Measurements from ENCODE around the gene DMRT1.

The DMRT1 gene

DNA sequence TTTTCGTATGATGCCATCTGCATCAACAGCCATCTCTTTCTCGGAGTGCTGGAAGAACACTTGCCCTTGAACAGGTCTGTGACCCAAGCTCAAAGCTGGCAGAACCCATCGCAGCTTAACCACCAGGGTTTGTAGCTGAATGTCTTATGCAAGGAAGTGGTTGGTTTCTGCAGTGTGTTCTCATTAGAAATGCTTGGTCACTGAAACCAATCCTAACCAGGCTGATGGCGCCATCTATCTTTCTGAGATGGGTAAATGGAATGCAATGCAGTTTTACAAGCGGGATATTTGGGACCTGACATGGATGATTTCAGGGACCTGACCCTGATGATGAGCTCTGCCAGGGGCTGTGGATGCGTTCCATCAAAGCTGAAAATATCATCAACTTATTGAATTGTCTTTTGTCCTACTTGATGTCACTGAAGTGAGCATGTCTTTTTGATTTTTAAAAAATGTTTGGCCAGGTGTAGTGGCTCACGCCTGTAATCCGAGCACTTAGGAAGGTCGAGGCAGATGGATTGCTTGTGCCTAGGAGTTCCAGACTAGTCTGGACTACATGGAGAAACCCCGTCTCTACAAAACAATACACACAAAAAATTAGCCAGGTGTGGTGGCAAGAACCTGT lies 163.7 kb downstream of the DMRT1 start:
- DNase-seq = peak; percentile 86

DNA sequence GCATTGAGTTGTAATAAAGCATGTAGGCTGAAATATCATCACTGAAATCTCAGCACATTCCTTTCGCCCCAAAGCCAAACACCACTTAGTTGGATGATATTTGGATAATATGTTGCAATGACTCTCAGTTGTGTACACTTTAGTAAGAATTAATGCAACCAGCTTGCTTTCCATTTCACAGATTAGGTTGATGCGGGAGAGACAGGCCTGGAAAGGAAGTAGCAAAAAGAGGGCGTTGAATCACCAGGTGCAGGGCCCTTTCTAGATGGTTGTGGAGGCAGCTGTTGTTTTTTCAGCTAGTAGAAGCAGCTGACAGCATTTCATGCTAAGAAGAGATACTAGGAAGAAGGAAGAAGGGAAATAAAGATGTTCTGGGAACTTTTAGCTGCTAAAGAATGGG lies 165.8 kb downstream of the DMRT1 start:
- no peak for DNase-seq

DNA sequence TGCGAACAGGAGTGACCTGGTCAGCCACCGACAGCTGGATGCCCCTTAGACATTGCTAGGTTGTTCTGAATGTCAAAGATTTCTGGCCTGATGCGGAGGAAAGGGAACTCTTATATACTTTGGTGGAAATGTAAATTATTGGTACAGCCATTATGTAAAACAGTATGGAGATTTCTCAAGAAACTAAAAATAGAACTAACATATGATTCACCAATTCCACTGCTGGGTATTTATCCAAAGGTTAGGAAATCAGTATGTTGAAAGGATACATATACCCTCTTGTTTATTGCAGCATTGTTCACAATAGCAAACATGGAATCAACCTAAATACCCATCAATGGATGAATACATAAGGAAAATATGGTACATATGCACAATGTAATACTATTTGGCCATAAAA lies 166.7 kb downstream of the DMRT1 start:
- no peak for DNase-seq

DNA sequence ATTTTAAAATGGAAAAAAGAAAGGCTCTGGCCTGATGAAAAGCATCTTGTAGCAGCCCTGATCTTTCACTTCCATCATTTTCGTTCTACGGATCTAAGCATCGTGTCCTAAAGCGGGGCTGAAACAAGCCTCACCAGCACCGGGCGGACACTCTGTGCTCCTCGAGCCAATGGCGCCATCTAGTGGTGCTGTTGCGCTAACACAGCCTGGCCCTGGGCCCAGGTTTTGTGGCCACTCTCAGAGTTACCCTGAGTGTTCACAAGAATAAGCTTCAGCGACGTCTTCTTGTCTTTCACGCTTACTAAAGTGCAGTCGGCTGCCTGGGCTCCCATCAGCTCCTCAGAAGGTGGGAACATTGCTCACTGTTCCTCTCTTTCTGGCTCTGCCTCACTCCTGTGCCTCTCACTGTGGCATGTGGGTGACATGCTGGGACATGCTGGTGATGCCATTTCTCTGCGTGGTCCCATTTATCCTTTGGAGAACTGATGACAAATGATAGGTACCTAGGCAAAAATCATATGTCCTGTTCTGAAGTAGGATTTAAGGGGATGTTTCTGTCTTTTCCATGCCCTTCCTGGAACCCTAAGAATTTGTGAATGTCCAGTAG lies 167.7 kb downstream of the DMRT1 start:
- peak; percentile 94 for DNase-seq

DNA sequence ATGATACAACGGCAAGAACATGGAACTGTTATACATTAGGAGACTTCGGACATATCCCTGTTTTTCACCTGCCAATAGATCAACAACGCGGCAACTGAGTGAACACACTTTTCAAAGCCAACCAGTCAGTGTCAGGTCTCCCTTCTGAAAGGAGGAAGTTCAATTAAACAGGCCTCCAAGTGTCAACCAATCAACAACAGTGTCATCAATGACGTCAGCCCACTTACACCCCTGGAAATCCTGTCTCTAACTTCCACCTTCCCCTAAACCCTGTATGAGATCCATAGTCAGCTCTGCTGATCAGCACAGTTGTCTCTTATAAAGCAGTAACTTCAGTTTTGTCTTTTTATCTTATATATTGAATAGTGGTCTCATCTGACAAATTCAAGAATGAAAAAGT lies 171.5 kb downstream of the DMRT1 start:
- no peak for DNase-seq

DNA sequence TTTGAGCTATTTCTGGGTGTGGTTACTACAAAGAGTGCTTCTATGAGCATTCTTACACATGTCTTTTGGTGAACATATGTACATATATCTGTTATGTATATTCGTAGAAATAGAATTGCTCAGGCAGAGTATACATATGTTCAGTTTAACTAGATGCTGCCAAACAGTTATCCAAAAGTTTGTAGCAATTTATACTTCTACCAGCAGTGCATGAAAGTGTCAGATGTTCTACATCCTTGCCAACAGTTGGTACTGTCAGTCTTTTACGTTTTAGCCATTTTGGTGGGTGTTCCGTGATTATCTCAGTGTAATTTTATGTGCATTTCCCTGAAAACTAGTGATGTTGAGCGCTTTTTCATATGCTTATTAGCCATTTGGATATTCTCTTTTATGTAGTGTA lies 172.7 kb downstream of the DMRT1 start:
- DNase-seq = no peak

DNA sequence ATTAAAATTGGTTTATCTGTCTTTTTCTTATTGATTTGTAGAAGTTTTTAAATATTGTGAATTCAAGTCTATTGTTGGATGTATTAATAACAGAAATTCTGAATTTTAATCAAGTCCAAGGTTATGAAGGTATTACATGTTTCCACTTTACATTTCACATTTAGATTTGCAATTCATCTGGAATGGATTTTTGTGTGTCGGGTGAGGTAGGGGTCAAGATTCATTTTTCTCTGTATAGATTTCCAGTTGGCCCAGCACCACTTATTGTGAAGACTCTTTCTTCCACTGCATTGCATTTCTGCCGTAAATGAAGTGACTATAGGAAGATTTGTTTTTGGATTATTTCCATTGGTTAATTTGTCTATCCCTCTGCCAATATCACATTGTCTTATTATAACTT lies 173.1 kb downstream of the DMRT1 start:
- no peak for DNase-seq

DNA sequence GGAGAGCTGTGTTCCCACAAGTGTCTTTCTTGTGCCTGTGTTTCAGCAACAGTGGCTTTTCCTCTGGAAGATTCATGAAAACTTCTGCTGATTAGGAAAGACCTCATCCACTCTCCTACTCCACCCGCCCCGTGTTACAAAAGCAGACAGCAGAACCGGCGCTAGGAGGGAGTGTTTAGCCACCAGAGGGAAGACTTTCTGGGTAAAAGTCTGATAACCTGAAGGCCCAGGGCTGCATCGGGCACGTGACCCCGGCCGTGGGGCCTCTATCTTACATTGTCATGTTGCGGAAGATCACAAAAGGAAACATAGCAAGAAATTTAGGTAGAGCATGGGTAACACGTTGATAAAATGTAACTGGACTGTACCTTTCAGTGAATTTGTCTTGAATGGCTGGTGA lies 176.6 kb downstream of the DMRT1 start:
- peak; percentile 43 for DNase-seq
